Endothelial cell of umbilical vein (primary cell): ENCODE data around the gene SPDYC. TPM values are rescaled to one million over a fixed set of nuclear protein-coding genes. Genes with fewer than 3 reads are reported as not detected.

Source experiments
- Bru-seq: library from RNA; stranded (reverse); fragments of 400-500 nt; gene quantifications from one replicate; lab custom pipeline; 2021; lab: Mats Ljungman, UMichigan
- BruChase-seq, 2 experiments: library from RNA; stranded (reverse); fragments of 400-500 nt; gene quantifications; one replicate each; lab custom pipeline; 2021; lab: Mats Ljungman, UMichigan
- BruUV-seq: library from RNA; stranded (reverse); fragments of 400-500 nt; replicated peaks from 2 replicates; lab custom pipeline; 2021; lab: Mats Ljungman, UMichigan
- CTCF ChIA-PET: fragments of 300-600, 350-600 bp; sonication (Branson Sonifier 250); formaldehyde crosslinking; loops from one replicate; lab custom pipeline; 2021; ENCODE audit warnings: antibody characterized with exemption, inconsistent platforms; lab: Charles Lee
- POLR2A ChIA-PET: fragments of 300-600, 350-600 bp; sonication (Branson Sonifier 250); formaldehyde crosslinking; loops from one replicate; lab custom pipeline; 2021; ENCODE audit warnings: antibody characterized with exemption, inconsistent platforms; lab: Charles Lee
- DNase-seq: peaks from one replicate; pipeline ENCODE4 v3.0.0-alpha.2; 2011; ENCODE audit warnings: low read depth, low spot score
- FAIRE-seq: peaks from 2 replicates; lab custom pipeline; 2011; peaks lifted over from hg19 to GRCh38; lab: Jason Lieb, UNC
- H2AFZ ChIP-seq: 2 replicates; pipeline ENCODE4 v1.6.0; 2012; ENCODE audit warnings: low read depth, low read length, control low read depth, inconsistent platforms
- H3K27ac ChIP-seq: 2 replicates; pipeline ENCODE4 v1.5.1; 2011; ENCODE audit warnings: low read depth, mild to moderate bottlenecking, control low read depth, low read length, moderate library complexity; ENCODE audit not compliant: insufficient read depth
- H3K27me3 ChIP-seq, 2 experiments: 2 replicates each; pipeline versions ENCODE4 v1.6.0 to v1.6.1; 2011; ENCODE audit warnings: low read length in 2 of 2, mixed read lengths in 1 of 2; ENCODE audit not compliant: control insufficient read depth in 2 of 2, insufficient read depth in 2 of 2
- H3K36me3 ChIP-seq, 2 experiments: 2 replicates in 1 of 2; 3 replicates in 1 of 2; pipeline ENCODE4 v1.5.1; 2011; ENCODE audit warnings: low read length in 2 of 2, mild to moderate bottlenecking in 1 of 2, moderate library complexity in 1 of 2; ENCODE audit not compliant: control insufficient read depth in 2 of 2, insufficient read depth in 2 of 2; ENCODE audit errors: extremely low read depth in 1 of 2
- H3K4me1 ChIP-seq: 3 replicates; pipeline ENCODE4 v1.5.1; 2011; ENCODE audit warnings: mild to moderate bottlenecking, low read length; ENCODE audit not compliant: control insufficient read depth, insufficient read depth; ENCODE audit errors: extremely low read depth
- H3K4me2 ChIP-seq: 2 replicates; pipeline ENCODE4 v1.6.1; 2011; ENCODE audit warnings: low read length, control low read depth, mixed read lengths; ENCODE audit not compliant: insufficient read depth
- H3K4me3 ChIP-seq, 3 experiments: fragments of 200-600 bp in 1 of 3; sonication (generic), shearing (Covaris generic) in 1 of 3; replicated peaks in 1 of 3; 2 replicates each; pipeline ENCODE4 v1.5.1; 2011 to 2016; ENCODE audit warnings: control low read depth in 3 of 3, low read length in 3 of 3, mild to moderate bottlenecking in 2 of 3, inconsistent platforms in 1 of 3, low read depth in 1 of 3, moderate library complexity in 1 of 3; ENCODE audit not compliant: insufficient read depth in 1 of 3
- H3K79me2 ChIP-seq: 2 replicates; pipeline ENCODE4 v1.6.0; 2012; ENCODE audit warnings: low read length, inconsistent platforms; ENCODE audit not compliant: control insufficient read depth, insufficient read depth
- H3K9ac ChIP-seq: replicated peaks from 2 replicates; pipeline ENCODE3; 2011; ENCODE audit warnings: low read length, control low read depth; ENCODE audit not compliant: insufficient read depth; ENCODE audit errors: extremely low read depth
- H3K9me1 ChIP-seq: replicated peaks from 3 replicates; pipeline ENCODE4 v1.6.0; 2011; ENCODE audit warnings: mild to moderate bottlenecking, low read length; ENCODE audit not compliant: control insufficient read depth, insufficient read depth; ENCODE audit errors: extremely low read depth
- H3K9me3 ChIP-seq: replicated peaks from 2 replicates; pipeline ENCODE4 v1.5.1; 2012; ENCODE audit warnings: low read length, inconsistent platforms; ENCODE audit not compliant: control insufficient read depth, insufficient read depth
- H4K20me1 ChIP-seq: replicated peaks from 2 replicates; pipeline ENCODE3; 2011; ENCODE audit warnings: mild to moderate bottlenecking, low read length; ENCODE audit not compliant: control insufficient read depth, insufficient read depth; ENCODE audit errors: extremely low read depth
- EZH2 ChIP-seq: IDR thresholded peaks from 2 replicates; pipeline ENCODE4 v1.6.1; 2012; ENCODE audit warnings: borderline replicate concordance, low read depth, mild to moderate bottlenecking, moderate library complexity, low read length, inconsistent platforms; ENCODE audit not compliant: severe bottlenecking
- POLR2A ChIP-seq: IDR thresholded peaks from 2 replicates; pipeline ENCODE4 v1.6.1; 2012; ENCODE audit warnings: low read depth, mild to moderate bottlenecking, control low read depth, low read length
- dilution Hi-C: fragments of 300-500 bp; cut with MboI; formaldehyde crosslinking; loops from one replicate; pipeline ENCODE4 v1.15.0; 2019; ENCODE audit warnings: low sequenced_read_pairs; ENCODE audit not compliant: extremely low pct_ligation_motif_present
- intact Hi-C: fragments of 100-400 bp; cut with micrococcal nuclease; formaldehyde crosslinking; loops from one replicate; pipeline ENCODE4 v1.10.0; 2022
- long read RNA-seq: library from polyadenylated mRNA; stranded (forward); transcript quantifications from one replicate; pipeline ENCODE4 v2.0.0, GENCODE V29; 2021
- polyA minus RNA-seq, 3 experiments: library from RNA; depleted of rRNA, polyadenylated mRNA; stranded (reverse); fragments of >200 nt; gene quantifications; 1 replicate in 1 of 3; 2 replicates in 2 of 3; pipeline ENCODE4 v1.2.3, GENCODE V29; 2011
- polyA plus RNA-seq, 4 experiments: library from polyadenylated mRNA; depleted of rRNA in 3 of 4; stranded (reverse) in 3 of 4; unstranded in 1 of 4; fragments of >200 nt; gene quantifications; 2 replicates each; pipeline versions ENCODE4 v1.2.1 to v1.2.3, GENCODE V29; 2011 to 2012; ENCODE audit warnings: missing spikeins in 1 of 4
- total RNA-seq: library from RNA; stranded (reverse); gene quantifications from 2 replicates; pipeline ENCODE4 v1.2.3, GENCODE V29; 2021
- TF ChIP-seq, protein P1 (sequence below), 2 donors: IDR thresholded peaks; 1 replicate in 1 of 2; 2 replicates in 1 of 2; pipeline ENCODE4 v1.5.1; 2011; ENCODE audit warnings: low read length in 2 of 2, mild to moderate bottlenecking in 2 of 2, moderate library complexity in 2 of 2, control low read depth in 1 of 2, inconsistent platforms in 1 of 2, low read depth in 1 of 2; ENCODE audit not compliant: insufficient read depth in 1 of 2; ENCODE audit errors: extremely low read depth in 1 of 2

SPDYC gene, protein sequence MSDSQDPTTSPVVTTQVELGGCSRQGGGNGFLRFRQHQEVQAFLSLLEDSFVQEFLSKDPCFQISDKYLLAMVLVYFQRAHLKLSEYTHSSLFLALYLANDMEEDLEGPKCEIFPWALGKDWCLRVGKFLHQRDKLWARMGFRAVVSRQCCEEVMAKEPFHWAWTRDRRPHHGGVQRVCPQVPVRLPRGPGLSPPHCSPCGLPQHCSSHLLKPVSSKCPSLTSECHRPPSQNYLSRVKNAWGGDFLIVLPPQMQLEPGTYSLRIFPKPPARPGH
- total RNA-seq (not detected in 2 replicates), polyA plus RNA-seq (not detected in 2 replicates), polyA minus RNA-seq (0.40 TPM in 1 of 2 replicates, not detected in the other), Bru-seq, nascent RNA (percentile 14 among the genes with signal in this experiment), BruChase-seq, experiment 1, labeled RNA remaining after a 6-hour chase (percentile 21 among the genes with signal in this experiment), BruChase-seq, experiment 2, labeled RNA remaining after a 2-hour chase (not detected)
- not detected in 2 replicates for polyA plus RNA-seq (2011; cell fraction: cytosol; rRNA removed)
- not detected in 2 replicates for polyA plus RNA-seq (2011; cell fraction: nucleus; rRNA removed)
- polyA plus RNA-seq (2012) = not detected in 2 replicates
- polyA minus RNA-seq (2011; cell fraction: cytosol; rRNA and poly(A)+ RNA removed) = not detected
- not detected in 2 replicates for polyA minus RNA-seq (2011; cell fraction: nucleus; rRNA and poly(A)+ RNA removed)
- long read RNA-seq = 0 reads

DNA sequence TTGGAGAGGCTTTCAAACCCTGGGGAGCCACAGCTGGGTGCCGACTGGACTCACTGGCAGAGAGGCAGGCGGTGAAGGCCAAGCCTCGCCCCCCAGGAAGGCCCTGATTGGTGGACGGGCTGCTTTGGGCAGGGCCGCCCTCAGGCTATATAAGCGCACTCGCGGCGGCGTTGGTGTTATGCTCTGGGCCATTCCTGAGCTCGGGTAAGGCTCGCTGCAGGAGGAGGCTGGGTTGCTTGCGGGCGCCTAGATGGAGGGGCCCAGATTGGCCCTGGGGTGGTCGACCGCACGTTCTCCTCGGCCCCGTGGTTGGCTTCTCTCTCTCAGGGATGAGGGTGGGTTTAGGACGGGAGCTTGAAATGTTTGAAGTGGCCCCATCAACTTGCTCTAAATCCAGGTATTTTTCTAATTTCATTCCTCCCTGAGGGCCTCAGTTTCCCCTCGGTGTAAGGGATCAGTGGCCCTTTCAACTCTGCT, at the start of gene SPDYC:
Gene SPDYC, plus strand, starts transcription at position 176 of the 477 bp plus-strand sequence. CDS start 1,125 bp downstream, outside the sequence.
- no peak for FAIRE-seq
- Histone ChIP-seq H3K9me3 (no peaks in the 10 kb centered on the region), H3K9me1 (no peaks in the 10 kb centered on the region), H3K27me3 (no peaks in the 10 kb centered on the region), H2AFZ (peak within 1 kb of the TSS; percentile 95), H3K4me3 (no peak within 1 kb of the TSS), H4K20me1 (no peaks in the 10 kb centered on the region), H3K36me3 (no peaks in the 10 kb centered on the region), H3K4me1 (peaks cover 15% of the 10 kb centered on the region), H3K9ac (peak within 1 kb of the TSS; percentile 76), H3K27ac (peak within 1 kb of the TSS; percentile 92), H3K79me2 (no peaks in the 10 kb centered on the region), H3K4me2 (peak within 1 kb of the TSS; percentile 23)
- ChIA-PET CTCF (interaction anchor here (1.4 to 2.7 kb wide), 3 partner anchors 11 to 58 kb away, joined by 4 to 11 read pairs (median 6); partner anchors contain the start of genes CAPN1 and TM7SF2), POLR2A (no interaction called here)
- no TSS peak for BruUV-seq
- no peak for DNase-seq
- dilution Hi-C loops = no loop called here
- intact Hi-C loops = no loop called here
- TF ChIP-seq POLR2A (no peak), EZH2 (no peak)
- TF ChIP-seq, protein P1, sequence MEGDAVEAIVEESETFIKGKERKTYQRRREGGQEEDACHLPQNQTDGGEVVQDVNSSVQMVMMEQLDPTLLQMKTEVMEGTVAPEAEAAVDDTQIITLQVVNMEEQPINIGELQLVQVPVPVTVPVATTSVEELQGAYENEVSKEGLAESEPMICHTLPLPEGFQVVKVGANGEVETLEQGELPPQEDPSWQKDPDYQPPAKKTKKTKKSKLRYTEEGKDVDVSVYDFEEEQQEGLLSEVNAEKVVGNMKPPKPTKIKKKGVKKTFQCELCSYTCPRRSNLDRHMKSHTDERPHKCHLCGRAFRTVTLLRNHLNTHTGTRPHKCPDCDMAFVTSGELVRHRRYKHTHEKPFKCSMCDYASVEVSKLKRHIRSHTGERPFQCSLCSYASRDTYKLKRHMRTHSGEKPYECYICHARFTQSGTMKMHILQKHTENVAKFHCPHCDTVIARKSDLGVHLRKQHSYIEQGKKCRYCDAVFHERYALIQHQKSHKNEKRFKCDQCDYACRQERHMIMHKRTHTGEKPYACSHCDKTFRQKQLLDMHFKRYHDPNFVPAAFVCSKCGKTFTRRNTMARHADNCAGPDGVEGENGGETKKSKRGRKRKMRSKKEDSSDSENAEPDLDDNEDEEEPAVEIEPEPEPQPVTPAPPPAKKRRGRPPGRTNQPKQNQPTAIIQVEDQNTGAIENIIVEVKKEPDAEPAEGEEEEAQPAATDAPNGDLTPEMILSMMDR (IDR thresholded peaks at IDR 0.05; ENCODE audit: extremely low read depth in 1 of 2, insufficient read depth in 1 of 2, low read depth in 1 of 2, low read length in 2 of 2) = no peak
